NCI-H2171 (cell line): ENCODE measurements around the gene TRIB2.

Experiments
- DNase-seq: peaks from one replicate; lab custom pipeline; 2025; lab: John Stamatoyannopoulos, UW

The TRIB2 gene

GRCh38 chr2:12700989-12701388 is 15.7 kb upstream of the TRIB2 start:
- DNase-seq: no peak

GRCh38 chr2:12701786-12702167 is 15.0 kb upstream of the TRIB2 start:
- no peak for DNase-seq

- DNase-seq: peak; percentile 36
Measured at GRCh38 chr2:12702168-12703121, 14.3 kb upstream of the TRIB2 start.

DNA sequence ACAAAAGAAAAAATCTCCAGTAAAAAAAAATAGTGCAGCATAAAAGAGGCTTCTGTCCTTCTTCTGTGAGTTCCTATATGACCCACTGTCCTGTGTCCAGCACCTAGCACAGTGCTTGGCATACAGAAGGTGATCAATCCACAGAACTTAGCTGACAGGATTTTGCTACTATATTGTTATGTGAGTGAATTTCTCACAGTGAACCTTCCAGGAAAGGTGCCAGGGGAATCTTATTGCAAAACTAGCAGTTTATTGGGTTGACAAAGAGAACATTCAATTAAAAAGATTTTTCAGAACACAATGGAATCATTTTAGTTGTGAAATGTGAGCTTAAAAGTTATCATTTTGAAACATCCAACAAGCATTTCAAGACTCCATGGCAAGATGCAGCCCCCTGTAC is 12.4 kb upstream of the TRIB2 start:
- DNase-seq: no peak

DNA sequence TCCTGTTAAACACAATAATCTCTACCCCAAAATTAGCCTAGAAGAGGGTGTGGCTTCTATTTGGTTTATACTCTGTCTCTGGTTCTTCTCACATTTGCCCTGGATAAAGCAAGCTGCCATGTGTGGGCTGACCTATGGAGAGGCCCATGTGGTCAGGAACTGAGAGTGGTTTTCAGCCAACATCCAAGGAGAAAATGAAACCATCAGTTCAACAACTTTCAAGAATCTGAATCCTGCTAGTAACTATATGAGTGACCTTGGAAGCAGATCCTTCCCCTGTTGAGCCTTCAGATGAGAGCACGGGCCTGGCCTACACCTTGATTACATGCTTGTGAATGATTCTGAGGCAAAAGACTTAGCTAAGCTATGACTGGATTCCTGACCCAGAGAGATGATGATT is 11.5 kb upstream of the TRIB2 start:
- DNase-seq: no peak

GRCh38 chr2:12705742-12706141 is 11.0 kb upstream of the TRIB2 start:
- DNase-seq: no peak

DNA sequence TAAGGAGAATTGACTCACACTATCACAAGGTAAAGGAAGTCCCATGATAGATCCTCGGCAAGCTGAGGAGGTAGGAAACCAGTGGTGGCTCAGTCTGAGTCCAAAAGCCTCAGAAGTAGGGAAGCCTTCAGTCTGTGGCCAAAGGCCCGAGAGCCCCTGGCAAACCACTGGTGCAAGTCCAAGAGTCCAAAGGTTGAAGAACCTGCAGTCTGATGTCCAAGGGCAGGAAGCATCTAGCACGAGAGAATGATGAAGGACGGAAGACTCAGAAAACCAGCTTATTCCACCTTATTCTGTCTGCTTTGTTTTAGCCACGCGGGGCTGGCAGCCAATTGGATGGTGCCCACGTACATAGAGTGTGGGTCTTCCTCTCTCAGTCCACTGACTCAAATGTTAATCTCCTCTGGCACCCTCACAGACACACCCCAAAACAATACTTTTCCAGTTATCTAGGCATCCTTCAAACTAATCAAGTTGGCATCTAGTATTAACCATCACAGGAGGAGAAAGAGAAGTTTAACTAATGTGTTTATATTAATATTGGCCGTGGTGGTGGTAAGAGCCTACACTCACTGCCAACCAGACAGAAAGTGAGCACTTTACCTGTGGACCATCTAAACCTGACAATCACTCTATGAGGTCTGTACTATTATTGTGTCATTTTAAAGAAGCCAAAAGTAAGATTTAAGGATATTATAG is 8.1 kb upstream of the TRIB2 start:
- no peak for DNase-seq

DNA sequence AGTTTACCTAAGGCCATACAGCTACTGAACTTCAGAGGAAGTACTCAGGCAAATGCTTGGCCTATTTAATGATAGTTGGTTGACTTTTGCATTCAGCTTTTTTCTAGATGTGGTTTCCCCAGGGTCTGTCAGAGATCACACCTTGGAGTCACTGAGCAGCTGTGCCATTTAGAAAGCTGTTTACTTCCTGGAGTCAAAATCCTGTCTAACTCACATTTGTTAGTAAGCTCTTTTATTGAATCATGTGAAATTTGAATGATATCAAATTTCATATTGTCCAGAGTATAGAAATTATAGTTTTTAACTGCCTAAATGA is 7.6 kb upstream of the TRIB2 start:
- no peak for DNase-seq

GRCh38 chr2:12710301-12710700 is 6.4 kb upstream of the TRIB2 start:
- no peak for DNase-seq

DNA sequence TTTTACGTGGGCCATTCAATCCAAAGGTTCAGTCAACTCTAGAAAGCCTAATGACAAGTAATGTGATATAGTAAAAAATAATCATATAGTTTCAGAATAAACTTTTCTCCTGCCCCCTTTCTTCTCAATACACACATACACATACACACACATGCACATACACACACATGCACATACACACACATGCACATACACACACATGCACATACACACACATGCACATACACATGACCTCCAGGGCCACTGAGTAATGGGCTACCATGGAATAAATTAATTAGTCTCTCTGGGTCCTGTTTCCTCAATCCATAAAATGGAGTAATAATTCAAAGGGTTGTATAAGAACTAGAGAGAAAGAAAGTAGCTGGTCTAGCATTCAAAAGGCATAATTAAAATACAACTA is 5.4 kb upstream of the TRIB2 start:
- DNase-seq: no peak

- no peak for DNase-seq
Measured at GRCh38 chr2:12712881-12713280, 3.9 kb upstream of the TRIB2 start.

GRCh38 chr2:12714391-12715221 is 2.1 kb upstream of the TRIB2 start:
- no peak for DNase-seq

GRCh38 chr2:12715258-12716031 is 1.3 kb upstream of the TRIB2 start:
- no peak for DNase-seq

- DNase-seq: peak; percentile 62
Measured at GRCh38 chr2:12716032-12716281, 779 bp upstream of the TRIB2 start.

GRCh38 chr2:12717191-12718014 is 667 bp downstream of the TRIB2 start:
- peak; percentile 80 for DNase-seq

DNA sequence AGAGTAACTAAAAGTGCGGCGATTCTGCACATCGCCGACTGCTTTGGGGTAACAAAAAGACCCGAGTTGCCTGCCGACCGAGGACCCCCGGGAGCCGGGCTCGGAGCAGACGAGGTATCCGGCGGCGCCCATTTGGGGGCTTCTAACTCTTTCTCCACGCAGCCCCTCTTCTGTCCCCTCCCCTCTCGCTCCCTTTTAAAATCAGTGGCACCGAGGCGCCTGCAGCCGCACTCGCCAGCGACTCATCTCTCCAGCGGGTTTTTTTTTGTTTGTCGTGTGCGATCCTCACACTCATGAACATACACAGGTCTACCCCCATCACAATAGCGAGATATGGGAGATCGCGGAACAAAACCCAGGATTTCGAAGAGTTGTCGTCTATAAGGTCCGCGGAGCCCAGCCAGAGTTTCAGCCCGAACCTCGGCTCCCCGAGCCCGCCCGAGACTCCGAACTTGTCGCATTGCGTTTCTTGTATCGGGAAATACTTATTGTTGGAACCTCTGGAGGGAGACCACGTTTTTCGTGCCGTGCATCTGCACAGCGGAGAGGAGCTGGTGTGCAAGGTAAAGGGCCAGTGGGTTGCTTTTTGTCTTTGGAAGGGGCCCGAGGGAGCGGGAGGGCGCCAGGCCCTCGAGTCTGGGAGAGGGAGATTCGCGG is 1.4 kb downstream of the TRIB2 start:
- peak; percentile 51 for DNase-seq

- peak; percentile 21 for DNase-seq
Measured at GRCh38 chr2:12718711-12719399, 2.1 kb downstream of the TRIB2 start.

DNA sequence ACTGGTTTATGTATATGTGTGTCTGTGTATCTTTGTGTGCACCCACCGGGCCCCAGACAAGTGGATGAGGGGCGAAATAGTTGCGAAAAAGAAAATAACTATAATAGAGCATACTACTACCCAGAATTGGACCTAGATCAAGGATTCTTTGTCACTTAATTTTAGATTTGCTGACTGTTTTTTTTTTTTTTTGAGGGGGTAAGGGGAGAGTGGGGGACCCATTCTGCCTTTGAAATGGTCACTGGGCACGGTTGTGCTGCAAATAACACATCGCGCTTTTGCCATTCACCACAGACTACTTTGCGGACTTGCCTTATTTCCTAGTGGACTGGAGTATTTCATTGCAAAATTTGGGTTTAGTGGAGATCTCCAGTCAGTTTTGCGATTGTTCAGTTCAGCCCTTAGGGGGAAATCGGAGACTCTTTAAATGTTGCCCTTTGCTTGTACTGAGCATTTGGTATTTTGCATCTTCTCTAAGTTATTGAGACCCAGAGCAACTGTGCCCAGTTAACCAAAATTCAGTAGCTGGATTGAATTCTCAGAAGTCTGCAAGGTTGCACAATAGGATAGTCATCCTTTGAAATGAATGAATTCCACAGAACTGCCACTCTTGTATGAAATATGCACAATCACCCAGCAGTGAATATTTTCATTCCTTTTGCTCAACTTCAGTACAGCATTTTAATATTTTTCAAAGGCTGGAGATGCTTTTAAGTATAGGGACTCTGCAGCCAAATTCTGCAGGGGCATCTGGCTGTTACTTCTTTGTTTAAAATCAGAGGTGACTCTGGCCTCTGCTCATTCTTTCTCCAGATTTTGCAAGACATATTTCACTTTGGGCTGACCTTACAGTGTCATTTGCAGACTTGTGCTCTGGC is 2.9 kb downstream of the TRIB2 start:
- no peak for DNase-seq

- no peak for DNase-seq
Measured at GRCh38 chr2:12720278-12720620, 3.5 kb downstream of the TRIB2 start.
